A673 (cell line): Measurements from ENCODE around the gene SHLD1. TPM values are rescaled to one million over a fixed set of nuclear protein-coding genes. Genes with fewer than 3 reads are reported as not detected.

ENCODE experiments used
- BruUV-seq: library from RNA; stranded (reverse); fragments of 400-500 nt; replicated peaks from 2 replicates; lab custom pipeline; 2021; lab: Mats Ljungman, UMichigan
- CTCF ChIA-PET: fragments of 300-600 bp; sonication (Branson Sonifier 250); formaldehyde crosslinking; loops from one replicate; lab custom pipeline; 2022; ENCODE audit warnings: antibody characterized with exemption; lab: Charles Lee
- POLR2A ChIA-PET: fragments of 300-600 bp; sonication (Branson Sonifier 250); formaldehyde crosslinking; loops from one replicate; lab custom pipeline; 2022; ENCODE audit warnings: antibody characterized with exemption; ENCODE audit not compliant: low non-redundant PET; lab: Charles Lee
- DNase-seq: peaks from one replicate; pipeline ENCODE4 v3.0.0-alpha.2; 2015; ENCODE audit warnings: low spot score
- H3K27ac ChIP-seq: fragments of 200-600 bp; sonication (generic); 2 replicates; pipeline ENCODE4 v1.5.1; 2016; ENCODE audit warnings: mixed run types, low read depth, mild to moderate bottlenecking, mixed read lengths, antibody characterized with exemption, low read length; ENCODE audit not compliant: poor library complexity, severe bottlenecking
- H3K27me3 ChIP-seq: fragments of 200-600 bp; sonication (generic); replicated peaks from 2 replicates; pipeline ENCODE4 v1.6.1; 2017; ENCODE audit warnings: mixed run types, low read depth, mild to moderate bottlenecking, mixed read lengths, antibody characterized with exemption, low read length; ENCODE audit not compliant: insufficient read depth, poor library complexity
- H3K36me3 ChIP-seq: fragments of 200-600 bp; sonication (generic); 2 replicates; pipeline ENCODE4 v1.6.1; 2016; ENCODE audit warnings: mixed run types, mild to moderate bottlenecking, mixed read lengths, antibody characterized with exemption, low read length; ENCODE audit not compliant: insufficient read depth, poor library complexity, severe bottlenecking
- H3K4me1 ChIP-seq: fragments of 200-600 bp; sonication (generic); 2 replicates; pipeline ENCODE4 v1.6.1; 2017; ENCODE audit warnings: mixed run types, mild to moderate bottlenecking, mixed read lengths, antibody characterized with exemption, low read length; ENCODE audit not compliant: insufficient read depth, poor library complexity, severe bottlenecking
- H3K4me3 ChIP-seq: fragments of 200-600 bp; sonication (generic); 2 replicates; pipeline ENCODE4 v1.5.1; 2016; ENCODE audit warnings: low read depth, mixed run types, mild to moderate bottlenecking, mixed read lengths, low read length; ENCODE audit not compliant: poor library complexity, severe bottlenecking
- H3K9me3 ChIP-seq: fragments of 200-600 bp; sonication (generic); 2 replicates; pipeline ENCODE4 v1.6.1; 2016; ENCODE audit warnings: mixed run types, low read depth, mild to moderate bottlenecking, mixed read lengths, antibody characterized with exemption, low read length; ENCODE audit not compliant: poor library complexity, severe bottlenecking
- CTCF ChIP-seq: fragments of 300-800, 200-600 bp; sonication (generic); conservative IDR thresholded peaks from 2 replicates; pipeline ENCODE4 v1.5.1; 2017; ENCODE audit warnings: low read depth, mild to moderate bottlenecking, antibody characterized with exemption, low read length, moderate library complexity, mixed read lengths
- EZH2 ChIP-seq: fragments of 200-600 bp; sonication (generic); IDR thresholded peaks from 2 replicates; pipeline ENCODE4 v1.6.1; 2017; ENCODE audit warnings: borderline replicate concordance, low read depth, mild to moderate bottlenecking, mixed read lengths, antibody characterized with exemption, low read length; ENCODE audit not compliant: poor library complexity, severe bottlenecking
- intact Hi-C: fragments of 100-400 bp; cut with micrococcal nuclease; formaldehyde crosslinking; loops from one replicate; pipeline ENCODE4 v1.10.0; 2022; ENCODE audit not compliant: unreplicated experiment
- total RNA-seq: library from RNA; stranded (reverse); gene quantifications from 2 replicates; pipeline ENCODE4 v1.2.3, GENCODE V29; 2021

Gene SHLD1
- total RNA-seq, 1 experiment from 2014 or later, result 5.8 TPM

- Histone ChIP-seq H3K27ac (no peak overlapping the region), H3K9me3 (no peaks in the 10 kb centered on the region), H3K27me3 (no peaks in the 10 kb centered on the region), H3K4me3 (no peak overlapping the region), H3K4me1 (peaks cover 6% of the 10 kb centered on the region), H3K36me3 (no peaks in the 10 kb centered on the region)
- no TSS peak for BruUV-seq
- TF ChIP-seq EZH2 (no peak), CTCF (no peak)
- ChIA-PET POLR2A (no interaction called here), CTCF (no interaction called here)
- no peak for DNase-seq
- intact Hi-C loops, result no loop called here
Observed at GRCh38 chr20:5865604-5866003, 115.4 kb downstream of the SHLD1 start.

GRCh38 chr20:5870568-5870981 is 120.4 kb downstream of the SHLD1 start:
- POLR2A ChIA-PET, result no interaction called here

GRCh38 chr20:5871459-5872410 is 121.5 kb downstream of the SHLD1 start:
- H3K4me3 ChIP-seq, result no peak overlapping the region
- BruUV-seq, result no TSS peak
- CTCF ChIA-PET, result no interaction called here
- TF ChIP-seq CTCF, result no peak
- H3K27me3 ChIP-seq, result no peaks in the 10 kb centered on the region
- no peak for DNase-seq
- H3K27ac ChIP-seq, result no peak overlapping the region
- intact Hi-C loops, result no loop called here
- POLR2A ChIA-PET, result no interaction called here
- no peaks in the 10 kb centered on the region for H3K9me3 ChIP-seq
- H3K36me3 ChIP-seq, result no peaks in the 10 kb centered on the region
- no peaks in the 10 kb centered on the region for H3K4me1 ChIP-seq

More at GRCh38 chr20:5870568-5870981, 120.4 kb downstream of the SHLD1 start:
- H3K27me3 ChIP-seq, result no peaks in the 10 kb centered on the region
- TF ChIP-seq EZH2 (no peak), CTCF (no peak)
- no peaks in the 10 kb centered on the region for H3K36me3 ChIP-seq
- intact Hi-C loops, result no loop called here
- no peaks in the 10 kb centered on the region for H3K4me1 ChIP-seq
- no peak for DNase-seq
- no peak overlapping the region for H3K4me3 ChIP-seq
- CTCF ChIA-PET, result interaction anchor here (0.6 kb wide), 1 partner anchor 80 kb away, joined by 5 read pairs; no protein-coding TSS in a partner anchor
- no peaks in the 10 kb centered on the region for H3K9me3 ChIP-seq
- no TSS peak for BruUV-seq
- H3K27ac ChIP-seq, result no peak overlapping the region
